Fibroblast of lung (primary cell): ENCODE measurements around the gene UNC79.

Experiments
- CTCF ChIP-seq, 2 donors: IDR thresholded peaks in 1 of 2; conservative IDR thresholded peaks in 1 of 2; 1 replicate in 1 of 2; 2 replicates in 1 of 2; pipeline ENCODE4 v1.5.1; 2011 to 2012; ENCODE audit warnings: low read length in 2 of 2, control low read depth in 1 of 2, inconsistent platforms in 1 of 2, low read depth in 1 of 2, mild to moderate bottlenecking in 1 of 2
- EZH2 ChIP-seq: IDR thresholded peaks from 2 replicates; pipeline ENCODE4 v1.5.1; 2012; ENCODE audit warnings: low read length, control low read depth, mild to moderate bottlenecking; ENCODE audit errors: missing control alignments

GRCh38 chr14:93511001-93511400 lies 80.3 kb downstream of the UNC79 start:
- no peak for TF ChIP-seq CTCF (conservative IDR thresholded peaks at IDR 0.05 in 1 of 2, IDR thresholded peaks at IDR 0.05 in 1 of 2; ENCODE audit: low read depth in 1 of 2, low read length in 2 of 2)
- TF ChIP-seq EZH2 = no peak
